Neural cell (in vitro differentiated cells): ENCODE results near the gene TMEM219. TPM values are rescaled to one million over a fixed set of nuclear protein-coding genes. Genes with fewer than 3 reads are reported as not detected.

Experiments used
- H2AFZ ChIP-seq: fragments of 200-600, 300-800 bp; sonication (generic), shearing (Covaris generic); 2 replicates; pipeline ENCODE4 v1.6.0; 2014; ENCODE audit warnings: low read depth, mild to moderate bottlenecking, antibody characterized with exemption, low read length, moderate library complexity
- H3F3A ChIP-seq: fragments of 200-600 bp; shearing (Covaris generic); 2 replicates; pipeline ENCODE4 v1.6.1; 2016; ENCODE audit warnings: mild to moderate bottlenecking, moderate library complexity, mixed read lengths, antibody characterized with exemption, low read length; ENCODE audit not compliant: insufficient read depth, poor library complexity, severe bottlenecking
- H3K27ac ChIP-seq: fragments of 200-600, 300-800 bp; sonication (generic), shearing (Covaris generic); 2 replicates; pipeline ENCODE4 v1.5.1; 2014; ENCODE audit warnings: mild to moderate bottlenecking, low read length, moderate library complexity
- H3K27me3 ChIP-seq: fragments of 300-800, 200-600 bp; sonication (generic), shearing (Covaris generic); 2 replicates; pipeline ENCODE4 v1.6.0; 2014; ENCODE audit warnings: mild to moderate bottlenecking, low read depth, low read length, moderate library complexity; ENCODE audit not compliant: insufficient read depth
- H3K36me3 ChIP-seq: fragments of 300-800, 200-600 bp; sonication (generic), shearing (Covaris generic); 2 replicates; pipeline ENCODE4 v1.5.1; 2014; ENCODE audit warnings: mild to moderate bottlenecking, antibody characterized with exemption, low read length, moderate library complexity; ENCODE audit not compliant: insufficient read depth
- H3K4me2 ChIP-seq: fragments of 300-800, 200-600 bp; sonication (generic), shearing (Covaris generic); 2 replicates; pipeline ENCODE4 v1.6.0; 2014; ENCODE audit warnings: mild to moderate bottlenecking, low read length
- H3K4me3 ChIP-seq: fragments of 300-800, 200-600 bp; sonication (generic), shearing (Covaris generic); 2 replicates; pipeline ENCODE4 v1.5.1; 2014; ENCODE audit warnings: mild to moderate bottlenecking, low read length, moderate library complexity
- H3K79me2 ChIP-seq: fragments of 200-600 bp; shearing (Covaris generic); replicated peaks from 2 replicates; pipeline ENCODE4 v1.6.0; 2014; ENCODE audit warnings: mild to moderate bottlenecking, low read length, moderate library complexity; ENCODE audit not compliant: insufficient read depth
- H3K9ac ChIP-seq: fragments of 300-800, 200-600 bp; sonication (generic), shearing (Covaris generic); 2 replicates; pipeline ENCODE4 v1.6.1; 2016; ENCODE audit warnings: mild to moderate bottlenecking, low read length, mixed read lengths
- H3K9me2 ChIP-seq: fragments of 200-600 bp; shearing (Covaris generic); 2 replicates; pipeline ENCODE4 v1.6.1; 2016; ENCODE audit warnings: mild to moderate bottlenecking, low read length, mixed read lengths; ENCODE audit not compliant: insufficient read depth
- H3K9me3 ChIP-seq: fragments of 200-600, 300-800 bp; sonication (generic), shearing (Covaris generic); 2 replicates; pipeline ENCODE4 v1.6.1; 2016; ENCODE audit warnings: mild to moderate bottlenecking, mixed run types, low read length, moderate library complexity, mixed read lengths
- H4K20me1 ChIP-seq: fragments of 200-600 bp; shearing (Covaris generic); 2 replicates; pipeline ENCODE4 v1.6.1; 2016; ENCODE audit warnings: mild to moderate bottlenecking, mixed run types; ENCODE audit not compliant: insufficient read depth
- EP300 ChIP-seq: fragments of 450-650 bp; conservative IDR thresholded peaks from 2 replicates; pipeline ENCODE4 v1.6.1; 2014; ENCODE audit warnings: antibody characterized with exemption, mild to moderate bottlenecking, moderate library complexity; ENCODE audit not compliant: poor library complexity, severe bottlenecking
- EZH2 ChIP-seq: fragments of 200-600, 300-800 bp; shearing (Covaris generic), sonication (generic); IDR thresholded peaks from 2 replicates; pipeline ENCODE4 v1.6.1; 2014; ENCODE audit warnings: antibody characterized with exemption, low read length, borderline replicate concordance, mild to moderate bottlenecking; ENCODE audit not compliant: insufficient read depth, poor library complexity, severe bottlenecking
- MXI1 ChIP-seq: fragments of 450-650 bp; conservative IDR thresholded peaks from 2 replicates; pipeline ENCODE4 v1.6.1; 2014; ENCODE audit warnings: antibody characterized with exemption, mild to moderate bottlenecking; ENCODE audit not compliant: poor library complexity, severe bottlenecking
- POLR2AphosphoS5 ChIP-seq: IDR thresholded peaks from 2 replicates; pipeline ENCODE4 v1.6.1; 2012
- RAD21 ChIP-seq: fragments of 450-650 bp; conservative IDR thresholded peaks from 2 replicates; pipeline ENCODE4 v1.6.1; 2014; ENCODE audit warnings: antibody characterized with exemption, mild to moderate bottlenecking, moderate library complexity
- SMC3 ChIP-seq: fragments of 450-650 bp; conservative IDR thresholded peaks from 2 replicates; pipeline ENCODE4 v1.6.1; 2014; ENCODE audit warnings: antibody characterized with exemption, mild to moderate bottlenecking, moderate library complexity; ENCODE audit not compliant: poor library complexity
- TAF1 ChIP-seq: IDR thresholded peaks from 2 replicates; pipeline ENCODE4 v1.6.1; 2012; ENCODE audit warnings: low read depth
- polyA plus RNA-seq: library from polyadenylated mRNA; depleted of rRNA; stranded (reverse); fragments of >200 nt; gene quantifications from 2 replicates; pipeline ENCODE4 v1.2.3, GENCODE V29; 2014
- TF ChIP-seq, protein P1 (sequence below): fragments of 450-650 bp; IDR thresholded peaks from 2 replicates; pipeline ENCODE4 v1.5.1; 2014; ENCODE audit warnings: antibody characterized with exemption, mild to moderate bottlenecking, moderate library complexity; ENCODE audit not compliant: poor library complexity, severe bottlenecking
- TF ChIP-seq, protein P2 (sequence below): IDR thresholded peaks from 2 replicates; pipeline ENCODE4 v1.6.1; 2012; ENCODE audit warnings: borderline replicate concordance

Gene TMEM219
- polyA plus RNA-seq, 1 donor from 2014 or later = 154 TPM

DNA sequence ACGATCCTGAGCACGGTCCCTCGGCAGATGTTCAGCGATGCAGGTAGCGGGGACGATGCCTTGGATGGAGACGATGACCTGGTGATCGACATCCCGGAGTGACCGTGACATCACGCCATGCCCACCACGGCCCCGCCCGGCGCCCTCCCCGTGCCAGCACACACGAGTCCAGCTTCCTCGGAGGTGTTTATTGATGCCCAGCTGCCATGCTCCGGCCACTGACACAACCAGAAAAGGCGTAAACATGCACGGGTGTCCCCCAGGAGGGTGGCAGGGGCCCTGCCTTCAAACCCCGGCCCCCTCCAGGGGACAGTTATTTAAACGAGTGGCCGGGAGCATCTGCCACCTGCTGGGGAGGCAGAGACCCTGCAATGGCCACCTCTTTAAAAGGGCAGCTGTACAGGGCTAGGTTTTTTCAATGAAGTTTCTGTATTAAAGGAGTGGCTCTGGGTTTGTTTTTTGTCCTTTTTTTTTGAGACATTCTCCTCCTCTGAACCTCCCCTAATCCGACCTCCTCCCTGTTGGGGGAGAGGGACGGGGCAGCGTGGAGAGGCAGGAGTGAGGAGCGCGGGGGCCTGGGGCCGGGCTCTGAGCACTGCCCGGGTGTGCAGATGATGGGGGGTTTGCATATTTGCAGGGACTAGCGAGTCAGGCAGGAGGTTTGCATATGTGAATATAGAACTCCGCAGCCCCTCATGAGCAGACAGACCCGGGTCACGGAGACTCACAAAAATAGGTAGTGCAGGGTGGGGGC is 43.6 kb downstream of the TMEM219 start:
- H4K20me1 ChIP-seq = no peaks in the 10 kb centered on the region
- H3K79me2 ChIP-seq = no peaks in the 10 kb centered on the region
- H3K27me3 ChIP-seq = no peaks in the 10 kb centered on the region
- H3K9me3 ChIP-seq = no peaks in the 10 kb centered on the region
- no peak overlapping the region for H2AFZ ChIP-seq
- no peaks in the 10 kb centered on the region for H3K36me3 ChIP-seq
- no peaks in the 10 kb centered on the region for H3K9me2 ChIP-seq
- H3K4me2 ChIP-seq = no peak overlapping the region
- H3F3A ChIP-seq = no peaks in the 10 kb centered on the region
- no peak for TF ChIP-seq EP300
- TF ChIP-seq, protein P1, sequence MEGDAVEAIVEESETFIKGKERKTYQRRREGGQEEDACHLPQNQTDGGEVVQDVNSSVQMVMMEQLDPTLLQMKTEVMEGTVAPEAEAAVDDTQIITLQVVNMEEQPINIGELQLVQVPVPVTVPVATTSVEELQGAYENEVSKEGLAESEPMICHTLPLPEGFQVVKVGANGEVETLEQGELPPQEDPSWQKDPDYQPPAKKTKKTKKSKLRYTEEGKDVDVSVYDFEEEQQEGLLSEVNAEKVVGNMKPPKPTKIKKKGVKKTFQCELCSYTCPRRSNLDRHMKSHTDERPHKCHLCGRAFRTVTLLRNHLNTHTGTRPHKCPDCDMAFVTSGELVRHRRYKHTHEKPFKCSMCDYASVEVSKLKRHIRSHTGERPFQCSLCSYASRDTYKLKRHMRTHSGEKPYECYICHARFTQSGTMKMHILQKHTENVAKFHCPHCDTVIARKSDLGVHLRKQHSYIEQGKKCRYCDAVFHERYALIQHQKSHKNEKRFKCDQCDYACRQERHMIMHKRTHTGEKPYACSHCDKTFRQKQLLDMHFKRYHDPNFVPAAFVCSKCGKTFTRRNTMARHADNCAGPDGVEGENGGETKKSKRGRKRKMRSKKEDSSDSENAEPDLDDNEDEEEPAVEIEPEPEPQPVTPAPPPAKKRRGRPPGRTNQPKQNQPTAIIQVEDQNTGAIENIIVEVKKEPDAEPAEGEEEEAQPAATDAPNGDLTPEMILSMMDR = peak; percentile 66
- TF ChIP-seq SMC3 = peak; percentile 68
- TF ChIP-seq RAD21 = peak; percentile 51
- H3K4me3 ChIP-seq = no peak overlapping the region
- no peak overlapping the region for H3K9ac ChIP-seq
- no peak overlapping the region for H3K27ac ChIP-seq

DNA sequence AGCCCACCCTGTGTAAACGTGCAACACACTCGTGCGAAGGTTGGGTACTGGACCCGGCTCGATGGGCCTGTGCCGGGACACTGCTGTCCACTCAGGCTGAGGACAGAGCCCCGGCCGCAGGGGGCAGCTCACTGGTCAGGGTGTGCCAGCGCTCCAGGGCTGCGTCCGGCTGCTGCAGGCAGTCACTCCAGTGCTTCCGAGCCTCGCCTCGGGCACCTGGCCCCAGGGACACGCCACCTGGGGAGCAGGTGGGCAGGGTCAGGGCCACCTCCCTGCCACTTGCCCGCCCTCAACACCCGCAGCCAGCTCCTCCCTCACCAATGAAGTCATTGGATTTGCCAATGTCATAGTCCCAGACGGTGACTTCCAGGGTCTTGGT is 44.2 kb downstream of the TMEM219 start:
- no peaks in the 10 kb centered on the region for H3K27me3 ChIP-seq
- H3K9ac ChIP-seq = no peak overlapping the region
- no peaks in the 10 kb centered on the region for H3K79me2 ChIP-seq
- no peaks in the 10 kb centered on the region for H3K9me3 ChIP-seq
- no peak overlapping the region for H3K27ac ChIP-seq
- no peaks in the 10 kb centered on the region for H3F3A ChIP-seq
- no peak overlapping the region for H3K4me2 ChIP-seq
- H2AFZ ChIP-seq = no peak overlapping the region
- H4K20me1 ChIP-seq = no peaks in the 10 kb centered on the region
- TF ChIP-seq RAD21 (no peak), TAF1 (no peak), SMC3 (no peak), POLR2AphosphoS5 (no peak), EZH2 (no peak), EP300 (no peak), MXI1 (no peak)
- TF ChIP-seq, protein P1 = no peak
- TF ChIP-seq, protein P2, sequence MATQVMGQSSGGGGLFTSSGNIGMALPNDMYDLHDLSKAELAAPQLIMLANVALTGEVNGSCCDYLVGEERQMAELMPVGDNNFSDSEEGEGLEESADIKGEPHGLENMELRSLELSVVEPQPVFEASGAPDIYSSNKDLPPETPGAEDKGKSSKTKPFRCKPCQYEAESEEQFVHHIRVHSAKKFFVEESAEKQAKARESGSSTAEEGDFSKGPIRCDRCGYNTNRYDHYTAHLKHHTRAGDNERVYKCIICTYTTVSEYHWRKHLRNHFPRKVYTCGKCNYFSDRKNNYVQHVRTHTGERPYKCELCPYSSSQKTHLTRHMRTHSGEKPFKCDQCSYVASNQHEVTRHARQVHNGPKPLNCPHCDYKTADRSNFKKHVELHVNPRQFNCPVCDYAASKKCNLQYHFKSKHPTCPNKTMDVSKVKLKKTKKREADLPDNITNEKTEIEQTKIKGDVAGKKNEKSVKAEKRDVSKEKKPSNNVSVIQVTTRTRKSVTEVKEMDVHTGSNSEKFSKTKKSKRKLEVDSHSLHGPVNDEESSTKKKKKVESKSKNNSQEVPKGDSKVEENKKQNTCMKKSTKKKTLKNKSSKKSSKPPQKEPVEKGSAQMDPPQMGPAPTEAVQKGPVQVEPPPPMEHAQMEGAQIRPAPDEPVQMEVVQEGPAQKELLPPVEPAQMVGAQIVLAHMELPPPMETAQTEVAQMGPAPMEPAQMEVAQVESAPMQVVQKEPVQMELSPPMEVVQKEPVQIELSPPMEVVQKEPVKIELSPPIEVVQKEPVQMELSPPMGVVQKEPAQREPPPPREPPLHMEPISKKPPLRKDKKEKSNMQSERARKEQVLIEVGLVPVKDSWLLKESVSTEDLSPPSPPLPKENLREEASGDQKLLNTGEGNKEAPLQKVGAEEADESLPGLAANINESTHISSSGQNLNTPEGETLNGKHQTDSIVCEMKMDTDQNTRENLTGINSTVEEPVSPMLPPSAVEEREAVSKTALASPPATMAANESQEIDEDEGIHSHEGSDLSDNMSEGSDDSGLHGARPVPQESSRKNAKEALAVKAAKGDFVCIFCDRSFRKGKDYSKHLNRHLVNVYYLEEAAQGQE = no peak
- no peaks in the 10 kb centered on the region for H3K9me2 ChIP-seq
- no peak overlapping the region for H3K4me3 ChIP-seq
- no peaks in the 10 kb centered on the region for H3K36me3 ChIP-seq
